SK-N-SH (cell line): Measurements from ENCODE around the gene OSBPL2. TPM values are rescaled to one million over a fixed set of nuclear protein-coding genes. Genes with fewer than 3 reads are reported as not detected.
A peak's percentile ranks its signal among the peaks of the same experiment; 100 is the strongest.

Experiments used
- CTCF ChIA-PET: fragments of 300-600, 350-600 bp; formaldehyde crosslinking; extraction: SDS; loops from one replicate; lab custom pipeline; 2021; lab: Yijun Ruan, JAX
- POLR2A ChIA-PET: fragments of 350-600 bp; sonication (Branson Sonifier 250); formaldehyde crosslinking; extraction: SDS; loops from one replicate; lab custom pipeline; 2020; ENCODE audit warnings: antibody characterized with exemption, inconsistent platforms; lab: Yijun Ruan, JAX
- DNase-seq: peaks from one replicate; pipeline ENCODE4 v3.0.0; 2012
- H2AFZ ChIP-seq: fragments of 200-600 bp; sonication (generic); 2 replicates; pipeline ENCODE4 v1.8.1; 2016; ENCODE audit warnings: antibody characterized with exemption, mild to moderate bottlenecking, low read depth
- H3F3A ChIP-seq: fragments of 200-600 bp; sonication (generic); replicated peaks from 2 replicates; pipeline ENCODE3; 2016; ENCODE audit warnings: antibody characterized with exemption, mild to moderate bottlenecking; ENCODE audit not compliant: insufficient read depth
- H3K27ac ChIP-seq, 2 experiments: fragments of 200-500 bp in 1 of 2; fragments of 200-600 bp in 1 of 2; sonication (Bioruptor generic) in 1 of 2; sonication (generic), shearing (Covaris generic) in 1 of 2; 2 replicates each; pipeline versions ENCODE4 v1.5.1 to v1.6.1; 2014 to 2016; ENCODE audit warnings: low read depth in 2 of 2, inconsistent platforms in 1 of 2, low read length in 1 of 2, mild to moderate bottlenecking in 1 of 2, mixed read lengths in 1 of 2
- H3K27me3 ChIP-seq: fragments of 200-600 bp; sonication (generic), shearing (Covaris generic); 2 replicates; pipeline ENCODE4 v1.6.1; 2016; ENCODE audit warnings: mixed run types; ENCODE audit not compliant: insufficient read depth
- H3K36me3 ChIP-seq, 2 experiments: fragments of 200-500 bp in 1 of 2; fragments of 200-600 bp in 1 of 2; sonication (Bioruptor generic) in 1 of 2; sonication (generic) in 1 of 2; replicated peaks in 1 of 2; 2 replicates each; pipeline versions ENCODE3 to v1.5.1; 2014 to 2016; ENCODE audit warnings: low read length in 1 of 2, mild to moderate bottlenecking in 1 of 2; ENCODE audit not compliant: insufficient read depth in 2 of 2, control insufficient read depth in 1 of 2
- H3K4me1 ChIP-seq, 2 experiments: fragments of 200-500 bp in 1 of 2; fragments of 200-600 bp in 1 of 2; sonication (Bioruptor generic) in 1 of 2; sonication (generic), shearing (Covaris generic) in 1 of 2; 2 replicates each; pipeline versions ENCODE4 v1.5.1 to v1.6.1; 2014 to 2016; ENCODE audit warnings: low read depth in 1 of 2, low read length in 1 of 2, mixed run types in 1 of 2; ENCODE audit not compliant: insufficient read depth in 2 of 2, control insufficient read depth in 1 of 2
- H3K4me2 ChIP-seq: fragments of 200-600 bp; sonication (generic), shearing (Covaris generic); 2 replicates; pipeline ENCODE4 v1.6.1; 2017; ENCODE audit warnings: mixed run types
- H3K4me3 ChIP-seq, 2 experiments: fragments of 200-500 bp in 1 of 2; fragments of 200-600 bp in 1 of 2; sonication (Bioruptor generic) in 1 of 2; sonication (generic), shearing (Covaris generic) in 1 of 2; 2 replicates each; pipeline versions ENCODE4 v1.5.1 to v1.8.1; 2014 to 2016; ENCODE audit warnings: low read depth in 2 of 2, inconsistent platforms in 1 of 2, low read length in 1 of 2, mild to moderate bottlenecking in 1 of 2, mixed read lengths in 1 of 2, moderate library complexity in 1 of 2
- H3K79me2 ChIP-seq: fragments of 200-600 bp; sonication (generic); 2 replicates; pipeline ENCODE4 v1.8.1; 2017; ENCODE audit warnings: mild to moderate bottlenecking; ENCODE audit not compliant: insufficient read depth
- H3K9ac ChIP-seq: fragments of 200-600 bp; sonication (generic); 2 replicates; pipeline ENCODE4 v1.6.1; 2017; ENCODE audit warnings: mixed run types
- H3K9me2 ChIP-seq: fragments of 200-600 bp; sonication (generic); 2 replicates; pipeline ENCODE4 v1.6.1; 2017; ENCODE audit warnings: mixed run types
- H3K9me3 ChIP-seq: fragments of 200-600 bp; sonication (generic); 2 replicates; pipeline ENCODE4 v1.6.1; 2017; ENCODE audit warnings: mixed run types, mild to moderate bottlenecking, moderate library complexity
- H4K20me1 ChIP-seq: fragments of 200-600 bp; sonication (generic); 2 replicates; pipeline ENCODE4 v1.6.1; 2017; ENCODE audit warnings: mild to moderate bottlenecking, mixed run types; ENCODE audit not compliant: insufficient read depth
- CHD2 ChIP-seq: fragments of 150-350 bp; IDR thresholded peaks from 2 replicates; pipeline ENCODE4 v1.6.1; 2018; ENCODE audit warnings: low read length; ENCODE audit not compliant: partially characterized antibody
- ELF1 ChIP-seq: IDR thresholded peaks from 2 replicates; pipeline ENCODE4 v1.4.0; 2012
- EZH2phosphoT487 ChIP-seq: fragments of 200-600 bp; sonication (generic); IDR thresholded peaks from 2 replicates; pipeline ENCODE4 v1.6.1; 2017; ENCODE audit warnings: low read depth, mixed run types, mild to moderate bottlenecking, antibody characterized with exemption, moderate library complexity, borderline replicate concordance
- FOSL2 ChIP-seq: IDR thresholded peaks from 2 replicates; pipeline ENCODE4 v1.4.0; 2012; ENCODE audit warnings: low read depth, mild to moderate bottlenecking, moderate library complexity, borderline replicate concordance
- GABPA ChIP-seq: IDR thresholded peaks from 2 replicates; pipeline ENCODE4 v1.4.0; 2012; ENCODE audit warnings: low read depth, mild to moderate bottlenecking
- IRF3 ChIP-seq: fragments of 150-350 bp; IDR thresholded peaks from 2 replicates; pipeline ENCODE4 v1.6.1; 2016; ENCODE audit warnings: mild to moderate bottlenecking, low read depth, low read length
- MXI1 ChIP-seq: IDR thresholded peaks from 2 replicates; pipeline ENCODE4 v1.6.1; 2012; ENCODE audit warnings: mild to moderate bottlenecking, low read depth, low read length, improper control_type of control experiment
- NFIC ChIP-seq: IDR thresholded peaks from 2 replicates; pipeline ENCODE4 v1.4.0; 2012; ENCODE audit warnings: borderline replicate concordance
- POLR2AphosphoS5 ChIP-seq: IDR thresholded peaks from 2 replicates; pipeline ENCODE4 v1.6.1; 2012; ENCODE audit warnings: low read depth, low read length
- RFX5 ChIP-seq: IDR thresholded peaks from 2 replicates; pipeline ENCODE4 v1.6.1; 2012; ENCODE audit warnings: mild to moderate bottlenecking, improper control_type of control experiment, low read length
- SMC3 ChIP-seq: IDR thresholded peaks from 2 replicates; pipeline ENCODE4 v1.6.1; 2012; ENCODE audit warnings: low read depth, low read length, improper control_type of control experiment
- TAF1 ChIP-seq: IDR thresholded peaks from 2 replicates; pipeline ENCODE4 v1.6.1; 2012; ENCODE audit warnings: low read depth, mild to moderate bottlenecking, low read length, moderate library complexity, borderline replicate concordance
- TCF12 ChIP-seq: IDR thresholded peaks from 2 replicates; pipeline ENCODE4 v1.4.0; 2012
- TEAD4 ChIP-seq: IDR thresholded peaks from 2 replicates; pipeline ENCODE4 v1.4.0; 2012; ENCODE audit warnings: mild to moderate bottlenecking, borderline replicate concordance; ENCODE audit not compliant: insufficient read depth
- USF2 ChIP-seq: fragments of 150-350 bp; IDR thresholded peaks from 2 replicates; pipeline ENCODE4 v1.6.1; 2017; ENCODE audit warnings: antibody characterized with exemption, low read length, low read depth, borderline replicate concordance
- YY1 ChIP-seq: IDR thresholded peaks from 2 replicates; pipeline ENCODE4 v1.4.0; 2012; ENCODE audit warnings: low read depth, mild to moderate bottlenecking
- ZBTB33 ChIP-seq: IDR thresholded peaks from 2 replicates; pipeline ENCODE4 v1.4.0; 2012; ENCODE audit warnings: low read depth, borderline replicate concordance
- WGBS: methylation state at CpG from one replicate; pipeline ENCODE4 v1.1.6; 2017; ENCODE audit warnings: low lambda C conversion rate; 5-methylcytosine and 5-hydroxymethylcytosine counted together
- polyA plus RNA-seq, 3 experiments: library from polyadenylated mRNA; depleted of rRNA; stranded (reverse); fragments of >200 nt; gene quantifications; 2 replicates each; pipeline ENCODE4 v1.2.3, GENCODE V29; 2012

OSBPL2 gene
- polyA plus RNA-seq, 1 of the 3 experiments (the other 2 are of a cell fraction) = 17.7 TPM

- TF ChIP-seq IRF3 (no peak), TAF1 (no peak), GABPA (no peak), TCF12 (no peak), MXI1 (no peak), YY1 (no peak), RFX5 (no peak)
Observed at GRCh38 chr20:62237514-62237800, 864 bp upstream of the OSBPL2 start (continued).

GRCh38 chr20:62238569-62239277 is 402 bp downstream of the OSBPL2 start:
- peak overlapping the region; percentile 80 for H3K9ac ChIP-seq
- TF ChIP-seq POLR2AphosphoS5 (no peak), CHD2 (no peak), TCF12 (no peak), USF2 (no peak), TEAD4 (no peak), ELF1 (no peak), NFIC (no peak), SMC3 (no peak), RFX5 (no peak), IRF3 (no peak), FOSL2 (no peak), EZH2phosphoT487 (no peak), ZBTB33 (no peak)
- TF ChIP-seq, all 33 proteins: peak for 0
- peak overlapping the region; percentile 68 to 69 for H3K4me3 ChIP-seq
- peaks cover 42% of the 10 kb centered on the region for H4K20me1 ChIP-seq
- POLR2A ChIA-PET = no interaction called here
- no peaks in the 10 kb centered on the region for H3K9me3 ChIP-seq
- peak overlapping the region; percentile 85 for H3K4me2 ChIP-seq
- no peaks in the 10 kb centered on the region for H3F3A ChIP-seq
- no peak overlapping the region for H2AFZ ChIP-seq
- H3K27me3 ChIP-seq = no peaks in the 10 kb centered on the region
- peaks cover 0 to 12% of the 10 kb centered on the region in 2 experiments for H3K36me3 ChIP-seq
- H3K4me1 ChIP-seq = peaks cover 5 to 30% of the 10 kb centered on the region in 2 experiments; a peak in 1 of 4 replicates
- H3K9me2 ChIP-seq = no peaks in the 10 kb centered on the region
- CTCF ChIA-PET = interaction anchor here (1.6 kb wide), 1 partner anchor 144 kb away, joined by 6 read pairs; no protein-coding TSS in a partner anchor
- DNase-seq = no peak
- H3K27ac ChIP-seq = no peak overlapping the region; a peak in 1 of 4 replicates
- WGBS = 7% methylated on average over 15 of the region's 70 CpGs
- H3K79me2 ChIP-seq = peaks cover 50% of the 10 kb centered on the region
